Uterus (tissue), 4 donors: Measurements from ENCODE around the gene SVEP1. TPM values are rescaled to one million over a fixed set of nuclear protein-coding genes. Genes with fewer than 3 reads are reported as not detected.
"Not testable (repeated sequence)": the region's sequence is repeated elsewhere in the genome, so short reads cannot be mapped to it uniquely, and the experiment has no call there.

Experiments
- DNase-seq, 2 donors: peaks; one replicate each; pipeline ENCODE4 v3.0.0-alpha.2; 2019 to 2020
- H3K27ac ChIP-seq, 2 donors: fragments of 200-600 bp; sonication (generic); 1 replicate in 1 of 2; 2 replicates in 1 of 2; pipeline ENCODE4 v1.5.1; 2016 to 2018
- H3K27me3 ChIP-seq, 2 donors: fragments of 200-600 bp; sonication (generic); one replicate each; pipeline ENCODE4 v1.5.1; 2018 to 2019; ENCODE audit warnings: control low read depth in 1 of 2
- H3K36me3 ChIP-seq, 2 donors: fragments of 200-600 bp; sonication (generic); one replicate each; pipeline ENCODE4 v1.5.1; 2019; ENCODE audit warnings: control low read depth in 1 of 2
- H3K4me1 ChIP-seq, 2 donors: fragments of 200-600 bp; sonication (generic); one replicate each; pipeline ENCODE4 v1.5.1; 2018 to 2019; ENCODE audit warnings: control low read depth in 1 of 2
- H3K4me3 ChIP-seq, 2 donors: fragments of 200-600 bp; sonication (generic); 1 replicate in 1 of 2; 2 replicates in 1 of 2; pipeline ENCODE4 v1.5.1; 2018 to 2019; ENCODE audit warnings: mild to moderate bottlenecking in 1 of 2
- H3K9me3 ChIP-seq, 2 donors: fragments of 200-600 bp; sonication (generic); one replicate each; pipeline ENCODE4 v1.5.1; 2019; ENCODE audit warnings: control low read depth in 1 of 2
- CTCF ChIP-seq, 4 experiments: fragments of 200-600 bp in 2 of 4; fragments of 450-650 bp in 2 of 4; sonication (generic) in 2 of 4; IDR thresholded peaks; one replicate each; pipeline ENCODE4 v1.5.1; 2016 to 2019; ENCODE audit warnings: antibody characterized with exemption in 4 of 4, mild to moderate bottlenecking in 2 of 4, moderate library complexity in 1 of 4
- POLR2A ChIP-seq, 2 donors: fragments of 450-650 bp; IDR thresholded peaks; one replicate each; pipeline ENCODE4 v1.6.1; 2016; ENCODE audit warnings: antibody characterized with exemption in 2 of 2, mild to moderate bottlenecking in 1 of 2, moderate library complexity in 1 of 2
- intact Hi-C: fragments of 100-400 bp; cut with DNase I; formaldehyde crosslinking; loops from one replicate; pipeline ENCODE4 v1.15.1; 2023; ENCODE audit warnings: low total_unique reads
- total RNA-seq, 4 donors: library from RNA; depleted of rRNA in 3 of 4; stranded (reverse); fragments of >200 nt in 3 of 4; gene quantifications; one replicate each; pipeline versions ENCODE4 v1.1.0 to v1.2.4, GENCODE V29; 2014 to 2023
- donor health status: DM: yes; HTN: yes; CAD: no.

Gene SVEP1
- total RNA-seq, 4 donors from 2014 or later: 47.9 to 63.5 (median 58.0) TPM

GRCh38 chr9:110538647-110539041, 40.9 kb downstream of the SVEP1 start:
- H3K9me3 ChIP-seq: no peaks in the 10 kb centered on the region
- intact Hi-C loops: no loop called here
- no peak for DNase-seq
- TF ChIP-seq POLR2A (IDR thresholded peaks at IDR 0.05): no peak
- no peak for TF ChIP-seq CTCF (IDR thresholded peaks at IDR 0.05)
- no peak overlapping the region for H3K4me3 ChIP-seq
- H3K27me3 ChIP-seq: no peaks in the 10 kb centered on the region
- no peak overlapping the region for H3K27ac ChIP-seq
- no peaks in the 10 kb centered on the region for H3K36me3 ChIP-seq
- no peaks in the 10 kb centered on the region for H3K4me1 ChIP-seq

- Histone ChIP-seq H3K27me3 (no peaks in the 10 kb centered on the region), H3K36me3 (no peaks in the 10 kb centered on the region), H3K27ac (peak overlapping the region; percentile 12 to 27), H3K4me1 (no peaks in the 10 kb centered on the region), H3K4me3 (no peak overlapping the region), H3K9me3 (no peaks in the 10 kb centered on the region)
- no peak for DNase-seq
- intact Hi-C loops: no loop called here
- TF ChIP-seq POLR2A (IDR thresholded peaks at IDR 0.05) (no peak), CTCF (IDR thresholded peaks at IDR 0.05) (no peak)
Measured at GRCh38 chr9:110537841-110538646, 41.5 kb downstream of the SVEP1 start.

GRCh38 chr9:110536822-110537221, 42.7 kb downstream of the SVEP1 start:
- DNase-seq: no peak
- Histone ChIP-seq H3K27ac (no peak overlapping the region), H3K36me3 (no peaks in the 10 kb centered on the region), H3K4me3 (no peak overlapping the region), H3K27me3 (no peaks in the 10 kb centered on the region), H3K4me1 (no peaks in the 10 kb centered on the region), H3K9me3 (no peaks in the 10 kb centered on the region)
- TF ChIP-seq CTCF (IDR thresholded peaks at IDR 0.05) (no peak), POLR2A (IDR thresholded peaks at IDR 0.05) (no peak)
- intact Hi-C loops: no loop called here

GRCh38 chr9:110534162-110534561, 45.4 kb downstream of the SVEP1 start:
- H3K9me3 ChIP-seq, H3K4me3 ChIP-seq, H3K36me3 ChIP-seq, DNase-seq, H3K27me3 ChIP-seq, H3K4me1 ChIP-seq, intact Hi-C loops, H3K27ac ChIP-seq: not testable (repeated sequence)

GRCh38 chr9:110532908-110533665, 46.5 kb downstream of the SVEP1 start:
- no peaks in the 10 kb centered on the region for H3K4me1 ChIP-seq
- no peak overlapping the region for H3K27ac ChIP-seq
- no peak for DNase-seq
- H3K27me3 ChIP-seq: no peaks in the 10 kb centered on the region
- peaks cover 0 to 2% of the 10 kb centered on the region in 2 donors for H3K36me3 ChIP-seq
- TF ChIP-seq CTCF (IDR thresholded peaks at IDR 0.05): no peak
- no peak for TF ChIP-seq POLR2A (IDR thresholded peaks at IDR 0.05)
- no peak overlapping the region for H3K4me3 ChIP-seq
- H3K9me3 ChIP-seq: no peaks in the 10 kb centered on the region
- intact Hi-C loops: no loop called here
